WTC11 (cell line): ENCODE measurements around the gene MIB2. TPM values are rescaled to one million over a fixed set of nuclear protein-coding genes. Genes with fewer than 3 reads are reported as not detected.
A peak's percentile ranks its signal among the peaks of the same experiment; 100 is the strongest.

Experiments used
- ATAC-seq: fragments of 200-7000 bp; cut with Tn5 transposase; 2 replicates; pipeline ENCODE4 v1.10.0; 2021; ENCODE audit warnings: mild to moderate bottlenecking, moderate library complexity
- CTCF ChIA-PET: fragments of 300-600 bp; sonication (Branson Sonifier 250); formaldehyde crosslinking; loops from one replicate; lab custom pipeline; 2021; ENCODE audit warnings: antibody characterized with exemption; lab: Charles Lee
- POLR2A ChIA-PET: fragments of 350-600 bp; sonication (Branson Sonifier 250); formaldehyde crosslinking; loops from one replicate; lab custom pipeline; 2021; ENCODE audit warnings: antibody characterized with exemption; lab: Charles Lee
- DNase-seq: peaks from one replicate; pipeline ENCODE4 v3.0.0; 2021; ENCODE audit warnings: low spot score
- H3K27ac Mint-ChIP-seq: 2 replicates; pipeline ENCODE4 v1.8.0; 2021; ENCODE audit warnings: mixed read lengths
- H3K27me3 Mint-ChIP-seq: 2 replicates; pipeline ENCODE4 v1.8.0; 2021; ENCODE audit warnings: low read depth, mild to moderate bottlenecking, moderate library complexity, mixed read lengths
- H3K36me3 Mint-ChIP-seq: 2 replicates; pipeline ENCODE4 v1.8.0; 2021; ENCODE audit warnings: mixed read lengths
- H3K4me1 Mint-ChIP-seq: 2 replicates; pipeline ENCODE4 v1.8.0; 2022; ENCODE audit warnings: mixed read lengths
- H3K4me3 Mint-ChIP-seq: 2 replicates; pipeline ENCODE4 v1.8.0; 2021; ENCODE audit warnings: mild to moderate bottlenecking, moderate library complexity, mixed read lengths
- H3K9me3 Mint-ChIP-seq: 2 replicates; pipeline ENCODE4 v1.8.0; 2021; ENCODE audit warnings: mixed read lengths
- ARID4B ChIP-seq: sonication (generic); formaldehyde crosslinking; IDR thresholded peaks from 2 replicates; pipeline ENCODE4 v1.8.0; 2023; ENCODE audit warnings: missing genetic modification reagents, mild to moderate bottlenecking, borderline replicate concordance
- ATF1 ChIP-seq: sonication (generic); formaldehyde crosslinking; IDR thresholded peaks from 2 replicates; pipeline ENCODE4 v1.8.1; 2023; ENCODE audit warnings: mild to moderate bottlenecking, moderate library complexity, missing genetic modification reagents
- EMX1 ChIP-seq: fragments of 250-450 bp; sonication (Bioruptor Pico); IDR thresholded peaks from 2 replicates; pipeline ENCODE4 v1.8.0; 2021; ENCODE audit warnings: mild to moderate bottlenecking
- ERG ChIP-seq: fragments of 250-450 bp; sonication (Bioruptor Pico); IDR thresholded peaks from 2 replicates; pipeline ENCODE4 v1.8.0; 2021; ENCODE audit warnings: mild to moderate bottlenecking
- HMGXB4 ChIP-seq: sonication (generic); formaldehyde crosslinking; IDR thresholded peaks from 2 replicates; pipeline ENCODE4 v1.8.1; 2023; ENCODE audit warnings: mild to moderate bottlenecking, moderate library complexity, missing genetic modification reagents
- JAZF1 ChIP-seq: fragments of 250-450 bp; sonication (Bioruptor Pico); IDR thresholded peaks from 2 replicates; pipeline ENCODE4 v1.9.0; 2021; ENCODE audit warnings: moderate library complexity, mild to moderate bottlenecking, inconsistent platforms
- MAX ChIP-seq: sonication (generic); formaldehyde crosslinking; IDR thresholded peaks from 2 replicates; pipeline ENCODE4 v1.8.0; 2022; ENCODE audit warnings: mild to moderate bottlenecking, missing genetic modification reagents
- MLX ChIP-seq: sonication (generic); formaldehyde crosslinking; IDR thresholded peaks from 2 replicates; pipeline ENCODE4 v1.8.1; 2023; ENCODE audit warnings: mild to moderate bottlenecking, missing genetic modification reagents, moderate library complexity
- NFE2L1 ChIP-seq: sonication (generic); formaldehyde crosslinking; IDR thresholded peaks from 2 replicates; pipeline ENCODE4 v1.8.1; 2023; ENCODE audit warnings: missing genetic modification reagents
- NR3C1 ChIP-seq: sonication (generic); formaldehyde crosslinking; conservative IDR thresholded peaks from 2 replicates; pipeline ENCODE4 v1.8.1; 2023; ENCODE audit warnings: low read depth, mild to moderate bottlenecking, missing genetic modification reagents
- PRDM15 ChIP-seq: sonication (generic); formaldehyde crosslinking; IDR thresholded peaks from 2 replicates; pipeline ENCODE4 v1.8.0; 2022; ENCODE audit warnings: missing genetic modification reagents
- TEAD4 ChIP-seq: sonication (generic); formaldehyde crosslinking; IDR thresholded peaks from 2 replicates; pipeline ENCODE4 v1.8.0; 2022; ENCODE audit warnings: mild to moderate bottlenecking, missing genetic modification reagents
- USF2 ChIP-seq: sonication (generic); formaldehyde crosslinking; IDR thresholded peaks from 2 replicates; pipeline ENCODE4 v1.8.1; 2023; ENCODE audit warnings: mild to moderate bottlenecking, missing genetic modification reagents, moderate library complexity
- ZBTB43 ChIP-seq: sonication (generic); formaldehyde crosslinking; IDR thresholded peaks from 2 replicates; pipeline ENCODE4 v1.8.1; 2023; ENCODE audit warnings: mild to moderate bottlenecking, missing genetic modification reagents
- ZNF263 ChIP-seq: sonication (generic); formaldehyde crosslinking; IDR thresholded peaks from 2 replicates; pipeline ENCODE4 v1.8.1; 2022; ENCODE audit warnings: low read depth, mild to moderate bottlenecking, moderate library complexity, missing genetic modification reagents
- total RNA-seq: library from RNA; stranded (reverse); gene quantifications from 3 replicates; pipeline ENCODE4 v1.2.3, GENCODE V29; 2021

Gene MIB2
- total RNA-seq, 1 experiment from 2014 or later, result 90.6 TPM

- no peak for TF ChIP-seq NR3C1 (CRISPR knock-in tag)
- TF ChIP-seq USF2 (CRISPR knock-in tag), result no peak
- TF ChIP-seq PRDM15 (CRISPR knock-in tag), result no peak
- no peak; the same call in 1 of the 2 replicates for TF ChIP-seq ATF1
- no peak for TF ChIP-seq JAZF1
- TF ChIP-seq EMX1, result no peak
- no peak for TF ChIP-seq ERG
- TF ChIP-seq ZBTB43 (CRISPR knock-in tag), result peak; percentile 84; the same call in 1 of the 2 replicates
- 0 out of 2 replicates have a peak, but pooled peaks have one; percentile 10 for TF ChIP-seq ZNF263
- no peak for TF ChIP-seq NFE2L1
- TF ChIP-seq MLX (CRISPR knock-in tag), result no peak
- peak; percentile 66; the same call in 1 of the 2 replicates for TF ChIP-seq TEAD4 (CRISPR knock-in tag)
These were observed 16.0 kb upstream of the MIB2 start (continued) for GRCh38 chr1:1599030-1599934.

GRCh38 chr1:1599935-1600860 lies 15.1 kb upstream of the MIB2 start, which contains the start of gene FNDC10:
FNDC10 (minus strand) TSS chr1:1600135; CDS start chr1:1600015, 120 bp downstream.
- H3K36me3 Mint-ChIP-seq, result no peaks in the 10 kb centered on the region
- peak within 1 kb of the TSS; percentile 72 for H3K4me3 Mint-ChIP-seq
- peaks cover 10% of the 10 kb centered on the region; the same call in 1 of the 2 replicates for H3K4me1 Mint-ChIP-seq
- H3K9me3 Mint-ChIP-seq, result no peaks in the 10 kb centered on the region
- POLR2A ChIA-PET, result no interaction called here
- H3K27me3 Mint-ChIP-seq, result peaks cover 25% of the 10 kb centered on the region
- ATAC-seq (peak; percentile 15), DNase-seq (peak; percentile 59)
- no peak within 1 kb of the TSS for H3K27ac Mint-ChIP-seq
- CTCF ChIA-PET, result no interaction called here
- TF ChIP-seq ARID4B, result no peak
- TF ChIP-seq HMGXB4 (CRISPR knock-in tag), result peak; percentile 30; the same call in 1 of the 2 replicates
- peak; percentile 82 for TF ChIP-seq MAX
